K562 (cell line): Measurements from ENCODE around the gene CHN2. TPM values are rescaled to one million over a fixed set of nuclear protein-coding genes. Genes with fewer than 3 reads are reported as not detected.

Experiments used
- ATAC-seq: fragments of 200-7000 bp; cut with Tn5 transposase; 3 replicates; pipeline ENCODE4 v1.9.1; 2020; ENCODE audit warnings: moderate library complexity
- BruUV-seq: library from RNA; stranded (reverse); fragments of 400-500 nt; replicated peaks from 2 replicates; lab custom pipeline; 2021; lab: Mats Ljungman, UMichigan
- CTCF ChIA-PET: fragments of 300-600 bp; formaldehyde crosslinking; extraction: SDS; loops from one replicate; lab custom pipeline; 2021; ENCODE audit warnings: low intra/inter-chr PET ratio; lab: Yijun Ruan, JAX
- POLR2A ChIA-PET: fragments of 300-600, 350-650 bp; sonication (Branson Sonifier 250); formaldehyde crosslinking; extraction: SDS; loops from one replicate; lab custom pipeline; 2021; ENCODE audit warnings: antibody characterized with exemption, inconsistent platforms; lab: Yijun Ruan, JAX
- DNase-seq, 4 experiments: peaks; one replicate each; pipeline versions ENCODE4 v3.0.0 to v3.0.0-alpha.2; 2011 to 2018; ENCODE audit warnings: low spot score in 3 of 4, mixed read lengths in 3 of 4; ENCODE audit errors: extremely low read depth in 1 of 4
- FAIRE-seq: peaks from 2 replicates; lab custom pipeline; 2011; peaks lifted over from hg19 to GRCh38; lab: Jason Lieb, UNC
- H2AFZ ChIP-seq: 2 replicates; pipeline ENCODE4 v1.6.0; 2011; ENCODE audit warnings: low read depth, low read length, control low read depth, inconsistent platforms
- H3K27ac ChIP-seq: fragments of 200-600 bp; 3 replicates; pipeline ENCODE4 v1.8.0; 2011; ENCODE audit warnings: low read depth, mild to moderate bottlenecking, control low read depth, inconsistent platforms, low read length, moderate library complexity, mixed read lengths; ENCODE audit errors: extremely low read depth
- H3K27me3 ChIP-seq, 2 experiments: fragments of 300-600 bp in 1 of 2; 2 replicates in 1 of 2; 3 replicates in 1 of 2; pipeline versions ENCODE4 v1.6.0 to v1.8.0; 2011; ENCODE audit warnings: inconsistent platforms in 2 of 2, low read length in 2 of 2, mild to moderate bottlenecking in 1 of 2, mixed read lengths in 1 of 2, moderate library complexity in 1 of 2; ENCODE audit not compliant: control insufficient read depth in 2 of 2, insufficient read depth in 2 of 2
- H3K36me3 ChIP-seq: fragments of 300-600 bp; 3 replicates; pipeline ENCODE4 v1.8.0; 2011; ENCODE audit warnings: mild to moderate bottlenecking, low read length, inconsistent platforms; ENCODE audit not compliant: control insufficient read depth, insufficient read depth
- H3K4me1 ChIP-seq, 2 experiments: fragments of 200-600 bp in 1 of 2; replicated peaks in 1 of 2; 2 replicates in 1 of 2; 3 replicates in 1 of 2; pipeline versions ENCODE4 v1.5.1 to v1.8.0; 2011; ENCODE audit warnings: inconsistent platforms in 2 of 2, low read length in 2 of 2, mild to moderate bottlenecking in 1 of 2, mixed read lengths in 1 of 2, moderate library complexity in 1 of 2; ENCODE audit not compliant: control insufficient read depth in 2 of 2, insufficient read depth in 2 of 2
- H3K4me2 ChIP-seq: 2 replicates; pipeline ENCODE4 v1.6.1; 2011; ENCODE audit warnings: low read length, control low read depth, inconsistent platforms, mixed read lengths; ENCODE audit not compliant: insufficient read depth
- H3K4me3 ChIP-seq: fragments of 200-600 bp; sonication (generic), shearing (Covaris generic); 2 replicates; pipeline ENCODE4 v1.5.1; 2016; ENCODE audit warnings: control low read depth, inconsistent platforms
- H3K79me2 ChIP-seq: fragments of 200-600 bp; 3 replicates; pipeline ENCODE4 v1.8.0; 2011; ENCODE audit warnings: low read length, inconsistent platforms; ENCODE audit not compliant: control insufficient read depth, insufficient read depth
- H3K9ac ChIP-seq, 2 experiments: 2 replicates each; pipeline versions ENCODE4 v1.6.0 to v1.6.1; 2011; ENCODE audit warnings: low read depth in 2 of 2, low read length in 2 of 2, control low read depth in 1 of 2, inconsistent platforms in 1 of 2, mild to moderate bottlenecking in 1 of 2, mixed read lengths in 1 of 2; ENCODE audit not compliant: insufficient read depth in 1 of 2
- H3K9me1 ChIP-seq: one replicate; pipeline ENCODE4 v1.6.0; 2011; ENCODE audit warnings: inconsistent platforms, mild to moderate bottlenecking, low read length, moderate library complexity; ENCODE audit not compliant: control insufficient read depth, insufficient read depth
- H3K9me3 ChIP-seq: replicated peaks from 2 replicates; pipeline ENCODE4 v1.5.1; 2011; ENCODE audit warnings: low read depth, low read length, inconsistent platforms; ENCODE audit not compliant: control insufficient read depth, insufficient read depth
- H4K20me1 ChIP-seq: replicated peaks from 2 replicates; pipeline ENCODE4 v1.6.1; 2011; ENCODE audit warnings: low read length, inconsistent platforms, mixed read lengths; ENCODE audit not compliant: control insufficient read depth, insufficient read depth
- CBFA2T3 ChIP-seq: fragments of 450-650 bp; IDR thresholded peaks from 2 replicates; pipeline ENCODE4 v1.6.1; 2017
- HMGN3 ChIP-seq: IDR thresholded peaks from 2 replicates; pipeline ENCODE4 v1.6.1; 2011; ENCODE audit warnings: borderline replicate concordance, low read depth, mild to moderate bottlenecking, mixed read lengths, low read length; ENCODE audit not compliant: insufficient read length; ENCODE audit errors: extremely low read depth
- MEIS2 ChIP-seq: fragments of 450-650 bp; IDR thresholded peaks from 2 replicates; pipeline ENCODE4 v1.6.1; 2014; ENCODE audit warnings: mild to moderate bottlenecking; ENCODE audit not compliant: partially characterized antibody
- SIX5 ChIP-seq, 2 experiments: IDR thresholded peaks; 2 replicates each; pipeline ENCODE4 v1.6.1; 2011; ENCODE audit warnings: low read length in 2 of 2, borderline replicate concordance in 1 of 2, low read depth in 1 of 2, mild to moderate bottlenecking in 1 of 2, moderate library complexity in 1 of 2; ENCODE audit not compliant: insufficient read depth in 1 of 2
- ZNF707 ChIP-seq: fragments of 250-450 bp; sonication (Bioruptor Pico); conservative IDR thresholded peaks from 2 replicates; pipeline ENCODE4 v1.8.0; 2022; ENCODE audit warnings: inconsistent platforms, mild to moderate bottlenecking, moderate library complexity
- WGBS: fragments of 100-300 bp; shearing (Covaris generic); methylation state at CpG from one replicate; pipeline ENCODE4 v1.1.6; 2016; ENCODE audit warnings: low coverage, mixed read lengths; ENCODE audit not compliant: insufficient coverage; ENCODE audit errors: missing lambda C conversion rate; 5-methylcytosine and 5-hydroxymethylcytosine counted together
- in situ Hi-C: fragments of 300-500 bp; cut with MboI; formaldehyde crosslinking; loops from 4 replicates; pipeline ENCODE4 v1.15.0; 2018; ENCODE audit warnings: inconsistent platforms, mixed read lengths
- intact Hi-C: fragments of 100-400 bp; cut with micrococcal nuclease; formaldehyde crosslinking; loops from 2 replicates; pipeline ENCODE4 v1.14.2; 2022
- polyA plus RNA-seq, 8 experiments: library from polyadenylated mRNA; depleted of rRNA in 4 of 8; stranded (reverse) in 5 of 8; unstranded in 3 of 8; fragments of >200 nt; fragmentation: Nextera tagmentation in 2 of 8; fragmentation: Illumina TruSeq in 1 of 8; extraction: Ambion mirVana in 2 of 8; extraction: Trizol in 1 of 8; gene quantifications; 2 replicates each; pipeline versions ENCODE4 v1.2.1 to v1.2.3, GENCODE V29; 2011 to 2014; ENCODE audit warnings: inconsistent platforms in 1 of 8, missing spikeins in 1 of 8
- total RNA-seq, 7 experiments: library from RNA; depleted of rRNA in 6 of 7; stranded (reverse); fragments of >200 nt in 6 of 7; fragmentation: Illumina TruSeq in 2 of 7; extraction: Trizol in 2 of 7; gene quantifications; 2 replicates each; pipeline versions ENCODE4 v1.2.1 to v1.2.3, GENCODE V29; 2011 to 2021; ENCODE audit warnings: low replicate concordance in 1 of 7
- TF ChIP-seq, protein P1 (sequence below): fragments of 450-650 bp; formaldehyde crosslinking; IDR thresholded peaks from 2 replicates; pipeline ENCODE4 v1.4.0; 2020; ENCODE audit warnings: mild to moderate bottlenecking, moderate library complexity
- TF ChIP-seq, protein P2 (sequence below): fragments of 250-450 bp; sonication (Bioruptor Pico); IDR thresholded peaks from 2 replicates; pipeline ENCODE4 v1.5.0; 2021

CHN2 gene
- total and polyA plus RNA-seq, 9 of the 15 experiments (the other 6 are each of a cell fraction or from before 2014, with no cell fraction given) = 0.12 to 2.1 (median 0.31) TPM; not detected in 1

DNA sequence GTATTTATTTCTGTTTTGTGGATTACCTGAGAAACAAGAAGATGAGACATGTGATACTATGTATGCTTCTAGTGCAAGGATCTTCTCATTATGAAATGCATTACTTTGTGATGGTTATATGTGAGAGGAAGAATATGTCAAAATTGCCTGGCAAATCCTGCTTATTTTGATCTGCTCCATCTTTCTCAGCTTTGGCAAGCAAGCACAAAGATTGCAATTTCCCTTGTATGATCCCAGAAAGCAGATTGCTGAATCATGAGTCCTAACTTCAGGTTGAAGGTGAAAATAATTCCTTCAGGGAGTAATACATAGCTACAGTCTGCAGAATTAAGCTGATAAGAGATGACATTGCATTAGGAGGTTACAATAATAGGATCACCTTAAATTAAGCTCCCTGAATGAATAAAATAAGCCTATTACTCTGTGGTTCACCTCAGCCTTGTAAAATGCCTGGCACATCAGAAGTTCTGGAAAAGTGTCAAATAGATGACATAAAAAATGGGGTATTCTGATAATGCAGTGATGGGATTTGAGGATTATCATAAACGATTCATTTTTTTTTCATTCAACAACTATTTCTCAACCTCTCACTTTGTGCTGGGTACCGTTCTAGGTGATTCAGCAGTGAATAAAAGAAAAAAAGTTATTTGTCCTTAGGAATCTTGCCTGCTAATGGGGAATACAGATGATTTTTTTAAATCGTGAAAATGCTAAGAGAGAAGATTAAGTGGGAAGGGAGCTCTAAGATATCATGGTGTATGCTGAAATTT, 120.7 kb downstream of the CHN2 start (continued):
- TF ChIP-seq, protein P1, sequence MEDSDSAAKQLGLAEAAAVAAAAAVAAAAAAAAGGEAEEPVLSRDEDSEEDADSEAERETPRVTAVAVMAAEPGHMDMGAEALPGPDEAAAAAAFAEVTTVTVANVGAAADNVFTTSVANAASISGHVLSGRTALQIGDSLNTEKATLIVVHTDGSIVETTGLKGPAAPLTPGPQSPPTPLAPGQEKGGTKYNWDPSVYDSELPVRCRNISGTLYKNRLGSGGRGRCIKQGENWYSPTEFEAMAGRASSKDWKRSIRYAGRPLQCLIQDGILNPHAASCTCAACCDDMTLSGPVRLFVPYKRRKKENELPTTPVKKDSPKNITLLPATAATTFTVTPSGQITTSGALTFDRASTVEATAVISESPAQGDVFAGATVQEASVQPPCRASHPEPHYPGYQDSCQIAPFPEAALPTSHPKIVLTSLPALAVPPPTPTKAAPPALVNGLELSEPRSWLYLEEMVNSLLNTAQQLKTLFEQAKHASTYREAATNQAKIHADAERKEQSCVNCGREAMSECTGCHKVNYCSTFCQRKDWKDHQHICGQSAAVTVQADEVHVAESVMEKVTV (CRISPR knock-in tag) = no peak
- TF ChIP-seq HMGN3 (no peak), CBFA2T3 (no peak), MEIS2 (no peak), SIX5 (IDR thresholded peaks at IDR 0.05; ENCODE audit: borderline replicate concordance in 1 of 2, insufficient read depth in 1 of 2, low read depth in 1 of 2, low read length in 2 of 2) (no peak)

DNA sequence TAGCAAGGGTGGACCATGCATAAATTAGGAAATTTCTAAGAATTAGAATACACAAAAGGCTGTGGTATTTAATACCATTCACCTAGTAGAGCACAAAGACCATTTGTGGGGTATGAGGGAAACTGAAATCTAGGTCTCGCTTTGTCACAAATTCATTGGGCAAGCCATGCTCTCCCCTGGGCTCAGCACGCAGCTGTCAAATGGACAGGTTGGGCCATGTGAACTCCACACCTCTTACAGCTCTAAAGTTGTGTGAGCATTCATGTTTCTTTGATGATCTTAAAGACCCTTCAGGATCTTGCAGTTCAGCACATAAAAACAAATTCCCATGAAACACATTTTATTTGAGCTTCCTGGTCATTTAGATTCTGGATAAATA, 121.3 kb downstream of the CHN2 start:
- Histone ChIP-seq H3K9me1 (no peaks in the 10 kb centered on the region), H3K9ac (no peak overlapping the region), H3K9me3 (no peaks in the 10 kb centered on the region), H3K36me3 (no peaks in the 10 kb centered on the region)
- CTCF ChIA-PET = no interaction called here
- WGBS = 4% methylated on average over 2 of the region's 2 CpGs
- no peak for TF ChIP-seq ZNF707 (CRISPR knock-in tag)
- TF ChIP-seq, protein P2, sequence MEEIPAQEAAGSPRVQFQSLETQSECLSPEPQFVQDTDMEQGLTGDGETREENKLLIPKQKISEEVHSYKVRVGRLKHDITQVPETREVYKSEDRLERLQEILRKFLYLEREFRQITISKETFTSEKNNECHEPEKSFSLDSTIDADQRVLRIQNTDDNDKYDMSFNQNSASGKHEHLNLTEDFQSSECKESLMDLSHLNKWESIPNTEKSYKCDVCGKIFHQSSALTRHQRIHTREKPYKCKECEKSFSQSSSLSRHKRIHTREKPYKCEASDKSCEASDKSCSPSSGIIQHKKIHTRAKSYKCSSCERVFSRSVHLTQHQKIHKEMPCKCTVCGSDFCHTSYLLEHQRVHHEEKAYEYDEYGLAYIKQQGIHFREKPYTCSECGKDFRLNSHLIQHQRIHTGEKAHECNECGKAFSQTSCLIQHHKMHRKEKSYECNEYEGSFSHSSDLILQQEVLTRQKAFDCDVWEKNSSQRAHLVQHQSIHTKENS (CRISPR knock-in tag) = no peak
- TF ChIP-seq, all 486 proteins: peak for 0
- H3K4me2 ChIP-seq = no peak overlapping the region
- H2AFZ ChIP-seq = no peak overlapping the region
- DNase-seq (no peak), ATAC-seq (no peak), FAIRE-seq (no peak)
- H3K4me1 ChIP-seq = no peaks in the 10 kb centered on the region
- H3K27ac ChIP-seq = no peak overlapping the region
- intact Hi-C loops = no loop called here
- in situ Hi-C loops = no loop called here
- H4K20me1 ChIP-seq = 0 out of 2 replicates have a peak, but pooled peaks cover 3% of the 10 kb centered on the region
- POLR2A ChIA-PET = no interaction called here
- no peak overlapping the region for H3K4me3 ChIP-seq
- no peaks in the 10 kb centered on the region for H3K27me3 ChIP-seq
- BruUV-seq = no TSS peak
- H3K79me2 ChIP-seq = no peaks in the 10 kb centered on the region
